ENCODE data around the gene MKLN1.

MKLN1 gene

DNA sequence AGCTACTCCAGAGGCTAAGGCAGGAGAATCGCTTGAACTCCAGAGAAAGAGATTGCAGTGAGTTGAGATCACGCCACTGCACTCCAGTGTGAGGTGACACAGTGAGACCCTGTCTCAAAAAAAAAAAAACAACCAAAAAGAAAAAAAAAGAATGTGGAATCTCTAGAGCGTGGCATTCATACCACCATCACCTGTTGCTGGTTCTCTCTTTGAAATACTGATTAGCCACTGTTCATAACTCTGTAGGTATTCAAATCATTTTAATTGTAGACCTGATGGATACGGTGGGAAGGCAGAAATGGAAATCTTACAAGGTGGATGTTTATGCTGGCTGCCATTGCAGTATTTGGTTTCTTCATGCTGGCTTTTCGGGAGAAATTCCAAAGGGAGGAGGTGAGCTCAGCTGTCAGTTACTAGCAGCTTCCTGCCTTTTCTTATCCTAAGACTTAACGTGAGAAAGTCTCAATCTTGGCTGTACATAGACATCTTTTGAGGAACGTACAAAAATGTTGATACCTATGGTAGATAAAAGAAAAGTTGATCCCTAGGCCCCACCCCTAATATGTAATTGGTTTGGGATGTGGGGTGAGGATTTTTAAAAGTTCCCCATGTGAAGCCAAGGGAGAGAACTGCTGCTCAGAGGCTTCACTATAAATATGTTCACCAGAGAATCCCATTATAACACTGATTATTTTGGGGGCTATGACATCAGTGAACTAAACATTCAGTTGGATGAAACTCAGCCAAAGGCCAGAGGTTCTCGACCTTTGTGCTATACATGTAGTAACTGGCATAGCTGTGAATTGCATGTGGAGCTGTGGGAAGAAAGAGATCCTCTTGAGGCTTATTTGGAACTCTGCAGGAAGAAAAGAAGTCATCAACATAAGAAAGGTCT is 26.9 kb upstream of the MKLN1 start:
- TF ChIP-seq GATA3 (IDR thresholded peaks at IDR 0.05; ENCODE audit: low read depth, low read length) (no peak), GATA2 (IDR thresholded peaks at IDR 0.05; ENCODE audit: low read depth, low read length) (no peak)

- TF ChIP-seq GATA3 (IDR thresholded peaks at IDR 0.05; ENCODE audit: low read depth, low read length), result no peak
- no peak for TF ChIP-seq GATA2 (IDR thresholded peaks at IDR 0.05; ENCODE audit: low read depth, low read length)
These were observed 25.2 kb upstream of the MKLN1 start for GRCh38 chr7:131302446-131302845.

DNA sequence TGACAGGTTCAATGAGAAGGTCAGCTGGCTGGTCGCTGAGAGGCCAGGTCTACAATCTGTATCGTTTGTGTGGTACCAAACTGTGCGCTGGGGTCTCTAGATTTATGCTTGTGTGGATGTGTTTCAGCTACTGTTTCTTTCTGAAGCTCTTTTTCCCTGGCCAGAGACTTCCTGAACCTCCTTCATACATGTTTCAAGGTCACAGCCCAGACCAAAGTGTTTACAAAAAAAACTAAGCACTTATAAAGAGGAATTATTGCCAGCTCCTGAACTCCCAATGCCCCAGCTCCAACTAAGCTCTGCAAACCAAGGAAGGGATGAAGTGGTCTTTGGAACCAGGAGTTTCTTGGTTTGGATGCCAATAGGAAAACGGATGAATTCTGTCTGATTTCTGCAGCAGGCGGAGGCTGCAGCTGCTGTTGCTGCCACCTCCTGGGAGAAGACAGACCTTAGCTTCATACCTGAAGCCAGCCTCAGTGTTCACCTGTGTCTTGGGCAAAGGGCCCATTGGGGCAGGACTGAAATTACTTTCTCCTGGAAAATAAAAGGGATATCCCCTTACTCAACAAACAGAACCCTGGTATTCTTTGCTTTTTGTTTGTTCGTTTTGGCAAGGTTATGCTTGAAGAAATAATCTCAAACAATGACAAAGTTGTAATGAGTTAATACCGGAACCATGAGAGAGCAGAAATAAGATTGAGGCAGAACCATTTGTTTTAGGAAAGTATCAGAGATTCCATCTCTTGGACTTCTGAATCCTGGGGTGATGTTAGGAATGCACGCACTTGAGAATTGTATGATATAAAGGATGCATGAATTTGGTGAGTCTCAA is 24.6 kb upstream of the MKLN1 start:
- no peak for TF ChIP-seq GATA2 (IDR thresholded peaks at IDR 0.05; ENCODE audit: low read depth, low read length)
- TF ChIP-seq GATA3 (IDR thresholded peaks at IDR 0.05; ENCODE audit: low read depth, low read length), result no peak

GRCh38 chr7:131305152-131305551 is 22.5 kb upstream of the MKLN1 start:
- TF ChIP-seq GATA2 (IDR thresholded peaks at IDR 0.05; ENCODE audit: low read depth, low read length) (no peak), GATA3 (IDR thresholded peaks at IDR 0.05; ENCODE audit: low read depth, low read length) (no peak)

- TF ChIP-seq GATA3 (IDR thresholded peaks at IDR 0.05; ENCODE audit: low read depth, low read length) (no peak), GATA2 (IDR thresholded peaks at IDR 0.05; ENCODE audit: low read depth, low read length) (no peak)
These were observed 20.9 kb upstream of the MKLN1 start for GRCh38 chr7:131306777-131307176.

DNA sequence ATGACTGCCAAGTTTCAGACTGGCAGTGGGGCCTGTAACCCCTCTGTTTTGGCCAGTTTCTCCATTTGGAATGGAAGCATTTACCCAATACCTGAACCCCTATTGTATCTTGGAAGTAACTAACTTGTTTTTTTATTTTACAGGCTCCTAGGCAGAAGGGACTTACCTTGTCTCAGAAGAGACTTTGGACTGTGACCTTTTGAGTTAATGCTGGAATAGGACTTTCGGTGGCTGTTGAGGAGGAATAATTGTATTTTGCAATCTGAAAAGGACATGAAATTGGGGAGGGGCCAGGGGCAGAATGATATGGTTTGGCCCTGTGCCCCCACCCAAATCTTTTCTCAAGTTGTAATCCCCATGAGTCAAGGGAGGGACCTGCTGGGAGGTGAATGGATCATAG is 20.0 kb upstream of the MKLN1 start:
- TF ChIP-seq GATA2 (IDR thresholded peaks at IDR 0.05; ENCODE audit: low read depth, low read length) (no peak), GATA3 (IDR thresholded peaks at IDR 0.05; ENCODE audit: low read depth, low read length) (no peak)

DNA sequence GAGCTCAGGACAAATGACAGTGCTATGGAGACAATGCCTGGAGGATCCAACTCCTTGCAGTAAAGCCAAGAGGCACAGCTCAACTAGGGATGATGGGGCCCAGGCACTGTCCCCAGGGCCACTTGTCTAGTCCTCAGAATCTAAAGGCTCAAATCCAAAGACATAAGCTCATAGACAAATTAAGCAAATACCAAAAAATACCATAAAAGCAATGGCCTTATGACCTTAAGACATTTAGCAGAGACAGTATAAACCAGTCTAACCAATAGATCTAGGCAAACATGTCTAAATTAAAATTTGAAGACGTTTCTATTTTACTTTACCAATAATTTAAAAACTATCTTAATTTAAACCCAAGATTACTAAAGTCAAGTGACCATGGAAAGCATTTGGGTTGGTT is 14.8 kb upstream of the MKLN1 start:
- TF ChIP-seq GATA2 (IDR thresholded peaks at IDR 0.05; ENCODE audit: low read depth, low read length), result no peak
- no peak for TF ChIP-seq GATA3 (IDR thresholded peaks at IDR 0.05; ENCODE audit: low read depth, low read length)

DNA sequence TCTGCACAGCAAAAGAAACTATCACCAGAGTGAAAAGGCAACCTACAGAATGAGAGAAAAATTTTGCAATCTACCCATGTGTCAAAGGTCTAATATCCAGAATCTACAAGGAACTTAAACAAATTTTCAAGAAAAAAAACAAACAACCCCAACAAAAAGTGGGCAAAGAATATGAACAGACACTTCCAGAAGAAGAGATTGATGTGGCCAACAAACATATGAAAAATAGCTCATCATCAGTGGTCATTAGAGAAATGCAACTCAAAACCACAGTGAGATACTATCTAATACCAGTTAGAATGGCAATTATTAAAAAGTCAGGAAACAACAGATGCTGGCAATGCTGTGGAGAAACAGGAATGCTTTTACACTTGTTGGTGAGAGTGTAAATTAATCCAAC is 7.1 kb upstream of the MKLN1 start:
- TF ChIP-seq GATA3 (IDR thresholded peaks at IDR 0.05; ENCODE audit: low read depth, low read length) (no peak), GATA2 (IDR thresholded peaks at IDR 0.05; ENCODE audit: low read depth, low read length) (no peak)

- TF ChIP-seq GATA3 (IDR thresholded peaks at IDR 0.05; ENCODE audit: low read depth, low read length) (no peak), GATA2 (IDR thresholded peaks at IDR 0.05; ENCODE audit: low read depth, low read length) (no peak)
These were observed 6.0 kb upstream of the MKLN1 start for GRCh38 chr7:131321656-131322055.

GRCh38 chr7:131322061-131322460 is 5.6 kb upstream of the MKLN1 start:
- TF ChIP-seq GATA2 (IDR thresholded peaks at IDR 0.05; ENCODE audit: low read depth, low read length), result no peak
- no peak for TF ChIP-seq GATA3 (IDR thresholded peaks at IDR 0.05; ENCODE audit: low read depth, low read length)

DNA sequence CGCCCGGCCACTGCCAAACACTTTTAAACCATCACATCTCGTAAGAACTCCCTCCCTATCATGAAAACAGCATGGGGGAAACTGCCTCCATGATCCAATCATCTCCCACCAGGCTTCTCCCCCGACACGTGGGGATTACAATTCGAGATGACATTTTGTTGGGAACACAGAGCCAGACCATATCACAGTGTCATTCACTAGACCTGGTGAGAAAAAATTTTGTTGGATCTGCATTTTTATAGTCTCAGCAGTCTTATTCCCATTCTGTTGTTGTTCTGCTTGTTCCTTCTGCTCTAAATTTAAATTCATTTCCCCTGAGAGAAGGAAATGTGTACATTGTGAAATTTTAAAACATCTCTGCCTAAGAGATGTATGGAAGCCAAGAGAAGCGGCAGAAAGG is 4.8 kb upstream of the MKLN1 start:
- TF ChIP-seq GATA2 (IDR thresholded peaks at IDR 0.05; ENCODE audit: low read depth, low read length), result no peak
- TF ChIP-seq GATA3 (IDR thresholded peaks at IDR 0.05; ENCODE audit: low read depth, low read length), result no peak

DNA sequence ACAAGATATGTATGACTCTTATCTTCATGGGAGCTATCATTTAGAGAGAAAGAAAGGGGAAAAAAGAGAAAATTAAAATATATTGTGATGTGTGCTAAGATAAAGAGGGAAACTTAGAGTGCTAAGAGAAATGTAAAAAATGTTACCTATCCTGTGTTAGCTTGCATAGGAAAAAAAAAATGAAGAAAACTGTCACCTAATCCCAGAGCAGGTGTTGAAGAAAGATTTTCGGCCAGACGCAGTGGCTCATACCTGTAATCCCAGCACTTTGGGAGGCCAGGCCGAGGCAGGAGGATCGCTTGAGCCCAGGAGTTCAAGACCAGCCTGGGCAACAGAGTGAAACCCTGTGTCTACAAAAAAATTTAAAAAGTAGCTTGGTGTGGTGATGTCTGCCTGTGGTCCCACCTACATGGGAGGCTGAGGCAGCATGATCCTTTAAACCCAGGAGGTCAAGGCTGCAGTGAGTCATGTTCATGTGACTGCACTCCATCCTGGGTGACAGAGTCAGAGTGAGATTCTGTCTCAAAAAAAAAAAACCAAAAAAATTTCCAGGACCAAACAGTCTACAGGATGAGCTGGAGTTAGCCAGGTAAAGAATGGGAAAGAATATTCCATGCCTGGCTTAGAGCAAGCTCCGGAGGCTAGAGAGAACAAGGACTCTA is 2.4 kb upstream of the MKLN1 start:
- no peak for TF ChIP-seq GATA2 (IDR thresholded peaks at IDR 0.05; ENCODE audit: low read depth, low read length)
- TF ChIP-seq GATA3 (IDR thresholded peaks at IDR 0.05; ENCODE audit: low read depth, low read length), result no peak

DNA sequence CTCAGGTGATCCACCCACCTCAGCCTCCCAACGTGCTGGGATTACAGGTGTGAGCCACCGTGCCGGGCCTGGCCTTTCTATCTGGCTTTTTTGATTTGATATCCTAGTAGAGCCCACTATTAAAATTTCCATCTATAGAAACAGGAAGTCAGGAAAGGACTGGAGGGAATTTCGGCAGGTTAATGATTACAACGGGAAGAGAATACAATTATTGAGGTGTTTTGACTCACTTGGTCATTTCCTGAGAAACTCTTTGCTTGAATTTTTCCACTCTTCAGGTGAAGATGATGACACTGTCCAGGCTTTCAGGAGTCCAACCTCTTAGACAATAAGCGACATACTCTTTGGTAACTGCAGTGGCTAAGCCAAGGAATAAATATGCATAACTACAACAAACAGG is 1.1 kb upstream of the MKLN1 start:
- no peak for TF ChIP-seq GATA3 (IDR thresholded peaks at IDR 0.05; ENCODE audit: low read depth, low read length)
- TF ChIP-seq GATA2 (IDR thresholded peaks at IDR 0.05; ENCODE audit: low read depth, low read length), result no peak

GRCh38 chr7:131327049-131327625 is 539 bp upstream of the MKLN1 start:
- no peak for TF ChIP-seq GATA3 (IDR thresholded peaks at IDR 0.05; ENCODE audit: low read depth, low read length)
- TF ChIP-seq GATA2 (IDR thresholded peaks at IDR 0.05; ENCODE audit: low read depth, low read length), result no peak

Data from SH-SY5Y (cell line).